HG03025 (cell line): ENCODE results near the gene GCK.

Experiments used
- ATAC-seq: cut with Tn5 transposase; IDR thresholded peaks from one replicate; pipeline ENCODE4 v1.9.1; 2021; ENCODE audit warnings: mild to moderate bottlenecking, moderate library complexity; ENCODE audit not compliant: unreplicated experiment, low FRiP score

GCK gene

DNA sequence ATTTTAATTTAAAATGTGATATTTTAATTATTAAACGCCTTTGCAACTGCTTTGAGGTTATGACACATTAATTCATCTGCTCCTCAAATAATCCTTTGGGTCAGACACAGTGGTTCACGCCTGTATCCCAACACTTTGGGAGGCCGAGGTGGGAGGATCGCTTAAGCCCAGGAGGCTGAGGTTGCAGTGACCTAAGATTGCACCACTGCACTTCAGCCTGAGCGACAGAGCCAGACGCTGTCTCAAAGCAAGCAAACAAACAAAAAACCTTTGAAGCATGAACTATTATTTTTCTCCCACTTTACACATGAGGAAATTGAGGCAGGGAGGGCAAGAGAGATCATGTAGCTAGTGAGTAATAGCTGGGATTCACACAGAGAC, 64.4 kb downstream of the GCK start:
- ATAC-seq = no peak

- peak; percentile 97 for ATAC-seq
These were observed 65.8 kb downstream of the GCK start, which contains the start of gene POLD2 for GRCh38 chr7:44123190-44124003. Gene POLD2 (minus strand): TSS chr7:44123548. CDS start chr7:44122053, 1,495 bp downstream.

DNA sequence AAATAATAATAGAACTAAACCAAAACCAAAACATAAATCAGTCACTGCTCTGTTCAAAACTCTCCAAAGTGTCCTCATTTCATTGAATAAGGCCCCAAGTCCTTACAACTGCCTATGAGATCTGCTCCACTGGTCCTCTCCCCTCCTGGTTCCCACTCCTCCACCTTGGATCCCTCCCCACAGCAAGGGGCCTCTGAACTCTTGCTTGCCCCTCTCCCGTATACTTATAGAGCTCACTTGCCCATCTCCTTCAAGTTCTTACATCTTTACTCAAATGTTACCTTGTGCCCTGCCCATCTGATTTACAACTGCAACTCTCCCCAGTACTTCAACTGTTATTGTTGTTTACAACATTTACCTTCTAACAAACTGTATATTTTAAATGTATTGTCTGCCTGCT, 66.7 kb downstream of the GCK start:
- ATAC-seq = no peak

DNA sequence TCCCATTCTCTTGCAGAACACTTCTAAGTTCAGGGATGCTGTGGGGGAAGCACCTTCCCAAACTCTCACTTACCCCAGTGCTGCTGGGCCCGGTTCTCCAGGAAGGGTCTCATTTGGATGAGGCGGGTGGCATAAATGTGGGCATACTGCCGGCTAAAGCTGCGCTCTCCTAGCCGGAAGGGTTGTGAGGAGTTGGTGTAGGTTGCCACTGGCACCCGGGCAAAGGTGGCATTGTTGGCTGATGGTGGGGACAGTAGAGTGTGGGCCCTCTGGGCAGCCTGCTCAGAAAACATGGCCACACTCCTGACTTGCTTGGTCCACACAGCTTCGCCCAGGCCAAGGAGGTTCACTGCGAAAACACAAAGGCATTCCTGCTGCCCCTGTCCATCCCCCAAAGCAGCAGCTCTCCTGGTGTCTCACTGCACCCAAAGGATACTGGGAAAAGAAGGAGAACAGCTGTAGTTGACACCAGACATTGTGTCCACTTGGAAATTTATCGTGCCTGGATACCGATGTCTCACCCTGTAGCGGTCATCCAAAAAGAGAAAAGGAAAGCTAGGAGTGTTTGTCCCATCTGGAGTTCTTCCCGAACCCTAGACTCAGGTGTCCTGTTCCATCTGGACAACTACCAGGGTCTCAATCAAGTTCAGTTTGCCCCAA, 67.3 kb downstream of the GCK start:
- no peak for ATAC-seq

DNA sequence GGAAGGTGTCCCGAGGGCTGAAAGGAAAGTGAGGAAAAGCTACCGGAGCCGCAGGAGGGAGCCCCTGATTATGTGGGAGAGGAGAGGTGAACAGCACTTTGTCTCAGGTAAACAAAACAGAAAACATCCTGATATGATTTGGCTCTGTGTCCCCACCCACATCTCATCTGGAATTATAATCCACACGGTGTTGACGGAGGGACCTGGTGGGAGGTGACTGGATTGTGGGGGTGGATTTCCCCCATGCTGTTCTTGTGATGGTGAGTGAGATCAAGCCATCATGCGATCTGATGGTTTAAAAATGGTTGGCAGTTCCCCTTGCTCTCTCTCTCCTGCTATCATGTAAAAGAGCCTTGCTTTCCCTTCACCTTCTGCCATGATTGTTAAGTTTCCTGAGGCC, 68.8 kb downstream of the GCK start:
- ATAC-seq = no peak

DNA sequence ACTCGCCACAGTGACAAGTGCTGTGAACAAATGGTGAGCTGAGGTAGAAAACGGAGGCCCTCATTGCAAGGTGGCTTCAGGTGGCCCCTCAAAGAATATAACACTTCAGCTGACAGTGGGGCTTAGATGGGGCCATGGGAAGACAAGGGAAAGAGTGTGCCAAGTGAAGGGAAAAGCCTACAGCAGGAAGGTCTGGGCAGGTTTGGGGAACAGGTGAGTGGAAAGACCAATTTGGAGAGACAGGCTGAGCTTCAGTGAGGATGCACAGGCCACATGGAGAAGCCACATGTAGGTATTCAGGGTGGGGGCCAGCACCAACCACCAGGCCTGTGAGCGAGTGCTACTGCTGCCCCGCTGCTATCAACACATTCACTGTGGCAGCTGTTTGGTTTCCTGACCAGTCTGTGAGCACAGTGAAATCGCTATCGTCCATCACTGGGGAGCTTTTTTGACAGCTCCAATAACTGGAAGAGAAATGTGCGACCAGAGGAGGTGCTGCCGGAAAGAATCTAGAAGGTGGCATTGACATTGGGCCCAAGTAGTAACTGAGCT, 69.3 kb downstream of the GCK start:
- no peak for ATAC-seq

- no peak for ATAC-seq
These were observed 71.3 kb downstream of the GCK start for GRCh38 chr7:44117801-44118429.

- ATAC-seq = no peak
These were observed 72.2 kb downstream of the GCK start for GRCh38 chr7:44116789-44117666.

- no peak for ATAC-seq
These were observed 73.0 kb downstream of the GCK start for GRCh38 chr7:44116087-44116788.

DNA sequence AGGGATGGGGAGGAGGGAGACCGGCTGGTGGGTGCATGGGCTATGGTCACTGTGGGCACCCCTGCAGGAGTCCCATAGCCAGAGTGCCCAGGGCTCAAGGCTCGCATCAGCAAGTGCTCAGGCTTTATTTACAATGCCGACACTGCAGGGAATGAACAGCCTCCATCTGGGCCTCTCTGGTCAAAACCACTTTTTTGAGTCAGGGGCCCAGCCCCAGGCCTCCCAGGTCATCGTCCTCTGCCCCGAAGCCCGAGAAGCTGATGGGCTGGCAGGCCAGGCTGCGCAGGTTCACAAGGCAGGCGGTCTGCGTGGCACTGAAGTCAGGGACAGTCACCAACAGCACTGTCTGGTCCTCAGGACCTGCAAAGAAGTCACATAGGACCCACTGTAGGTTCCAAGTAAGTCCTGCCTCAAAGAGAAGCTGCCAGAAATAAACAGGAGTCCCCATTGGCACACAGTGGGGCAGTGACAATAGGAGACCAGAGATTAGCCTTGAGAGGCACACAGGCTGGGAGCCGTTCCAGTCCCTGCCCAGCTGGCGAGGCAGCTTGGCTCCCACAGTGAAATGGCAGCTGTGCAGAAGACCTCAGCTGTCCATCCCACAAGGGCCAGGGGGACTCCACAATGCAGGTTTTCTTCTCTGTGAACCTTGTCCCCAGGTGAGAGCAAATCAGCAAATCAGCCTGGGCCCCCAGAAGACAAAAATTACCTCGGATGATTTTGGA, 74.5 kb downstream of the GCK start:
- ATAC-seq = no peak

DNA sequence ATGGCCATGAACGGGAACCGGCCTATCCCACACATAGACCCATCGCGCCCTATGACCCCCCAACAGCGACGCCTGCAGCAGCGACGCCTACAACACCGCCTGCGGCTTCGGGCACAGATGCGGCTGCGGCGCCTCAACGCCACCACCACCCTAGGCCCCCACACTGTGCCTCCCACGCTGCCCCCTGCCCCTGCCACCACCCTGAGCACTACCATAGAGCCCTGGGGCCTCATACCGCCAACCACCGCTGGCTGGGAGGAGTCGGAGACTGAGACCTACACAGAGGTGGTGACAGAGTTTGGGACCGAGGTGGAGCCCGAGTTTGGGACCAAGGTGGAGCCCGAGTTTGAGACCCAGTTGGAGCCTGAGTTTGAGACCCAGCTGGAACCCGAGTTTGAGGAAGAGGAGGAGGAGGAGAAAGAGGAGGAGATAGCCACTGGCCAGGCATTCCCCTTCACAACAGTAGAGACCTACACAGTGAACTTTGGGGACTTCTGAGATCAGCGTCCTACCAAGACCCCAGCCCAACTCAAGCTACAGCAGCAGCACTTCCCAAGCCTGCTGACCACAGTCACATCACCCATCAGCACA, 75.4 kb downstream of the GCK start:
- no peak for ATAC-seq

DNA sequence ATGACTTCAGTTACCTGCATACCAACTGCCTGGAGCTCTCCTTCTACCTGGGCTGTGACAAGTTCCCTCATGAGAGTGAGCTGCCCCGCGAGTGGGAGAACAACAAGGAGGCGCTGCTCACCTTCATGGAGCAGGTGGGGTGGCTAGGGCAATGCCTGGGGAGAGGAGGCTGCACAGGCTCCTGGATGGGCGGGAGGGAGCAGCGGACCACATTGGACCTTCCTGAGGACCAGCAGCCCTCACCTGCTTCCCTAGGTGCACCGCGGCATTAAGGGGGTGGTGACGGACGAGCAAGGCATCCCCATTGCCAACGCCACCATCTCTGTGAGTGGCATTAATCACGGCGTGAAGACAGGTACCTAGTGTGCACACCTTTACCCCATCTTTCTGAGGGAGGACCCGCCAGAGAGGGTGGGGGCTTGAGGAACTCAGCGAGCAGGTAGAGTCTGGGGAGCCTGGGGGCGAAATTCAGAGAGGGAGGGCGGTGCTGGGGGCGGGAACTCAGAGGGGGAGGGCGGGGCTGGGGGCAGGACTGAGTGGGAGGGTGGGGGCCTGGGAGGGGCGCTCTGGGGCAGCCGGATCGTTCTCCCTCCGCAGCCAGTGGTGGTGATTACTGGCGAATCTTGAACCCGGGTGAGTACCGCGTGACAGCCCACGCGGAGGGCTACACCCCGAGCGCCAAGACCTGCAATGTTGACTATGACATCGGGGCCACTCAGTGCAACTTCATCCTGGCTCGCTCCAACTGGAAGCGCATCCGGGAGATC, 76.1 kb downstream of the GCK start:
- no peak for ATAC-seq

GRCh38 chr7:44112231-44112996, 76.8 kb downstream of the GCK start:
- ATAC-seq = no peak

DNA sequence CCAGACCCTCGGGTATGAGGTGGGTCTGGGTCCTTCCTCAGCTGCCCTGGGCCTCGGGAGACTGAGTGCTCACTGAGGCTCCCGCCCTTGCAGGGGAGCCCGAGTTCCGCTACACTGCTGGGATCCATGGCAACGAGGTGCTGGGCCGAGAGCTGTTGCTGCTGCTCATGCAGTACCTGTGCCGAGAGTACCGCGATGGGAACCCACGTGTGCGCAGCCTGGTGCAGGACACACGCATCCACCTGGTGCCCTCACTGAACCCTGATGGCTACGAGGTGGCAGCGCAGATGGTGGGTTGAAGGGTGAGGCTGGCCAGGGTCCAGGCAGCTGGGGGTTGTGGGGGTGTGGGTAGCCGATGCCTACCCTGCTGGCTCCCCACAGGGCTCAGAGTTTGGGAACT, 77.5 kb downstream of the GCK start:
- ATAC-seq = no peak

GRCh38 chr7:44110719-44111635, 78.3 kb downstream of the GCK start:
- ATAC-seq = no peak

- ATAC-seq = no peak
These were observed 79.2 kb downstream of the GCK start for GRCh38 chr7:44109991-44110390.
